HCT116 (cell line): ENCODE results near the gene BCAR1.

Experiments used
- CTCF ChIP-seq, 3 experiments: fragments of 200-600 bp in 1 of 3; sonication (generic) in 1 of 3; IDR thresholded peaks in 2 of 3; conservative IDR thresholded peaks in 1 of 3; 2 replicates each; pipeline ENCODE4 v1.5.1; 2012 to 2017; ENCODE audit warnings: low read depth in 2 of 3, low read length in 2 of 3, antibody characterized with exemption in 1 of 3, borderline replicate concordance in 1 of 3, control low read depth in 1 of 3, mild to moderate bottlenecking in 1 of 3, mixed read lengths in 1 of 3, mixed run types in 1 of 3, moderate library complexity in 1 of 3; ENCODE audit not compliant: insufficient read depth in 1 of 3
- EZH2phosphoT487 ChIP-seq: fragments of 200-600 bp; IDR thresholded peaks from 2 replicates; pipeline ENCODE4 v1.6.1; 2018; ENCODE audit warnings: antibody characterized with exemption, borderline replicate concordance
- FOSL1 ChIP-seq: IDR thresholded peaks from 2 replicates; pipeline ENCODE4 v1.6.1; 2012; ENCODE audit warnings: low read depth
- MAX ChIP-seq: IDR thresholded peaks from 2 replicates; pipeline ENCODE4 v1.6.1; 2012
- POLR2A ChIP-seq: IDR thresholded peaks from 2 replicates; pipeline ENCODE4 v1.7.0; 2011; ENCODE audit warnings: borderline replicate concordance; ENCODE audit not compliant: insufficient read depth, insufficient read length; ENCODE audit errors: extremely low read depth
- POLR2AphosphoS5 ChIP-seq: IDR thresholded peaks from 2 replicates; pipeline ENCODE4 v1.6.1; 2011; ENCODE audit warnings: mild to moderate bottlenecking, low read depth, low read length, moderate library complexity
- RAD21 ChIP-seq: IDR thresholded peaks from 2 replicates; pipeline ENCODE4 v1.6.1; 2012; ENCODE audit warnings: low read depth, mild to moderate bottlenecking
- REST ChIP-seq: IDR thresholded peaks from 2 replicates; pipeline ENCODE4 v1.6.1; 2012; ENCODE audit warnings: low read depth
- ZBTB33 ChIP-seq: IDR thresholded peaks from 2 replicates; pipeline ENCODE4 v1.6.1; 2011; ENCODE audit warnings: mild to moderate bottlenecking, low read length, moderate library complexity; ENCODE audit not compliant: insufficient replicate concordance; ENCODE audit errors: extremely low read depth
- ZFX ChIP-seq: fragments of 450-650 bp; IDR thresholded peaks from 2 replicates; pipeline ENCODE4 v1.6.1; 2017
- ZNF274 ChIP-seq: fragments of 200-500 bp; sonication (Bioruptor generic); IDR thresholded peaks from 2 replicates; pipeline ENCODE4 v1.6.1; 2014; ENCODE audit warnings: mild to moderate bottlenecking, low read depth, low read length, inconsistent platforms

GRCh38 chr16:75250809-75251279, 580 bp downstream of the BCAR1 start:
- TF ChIP-seq CTCF (IDR thresholded peaks at IDR 0.05 in 2 of 3, conservative IDR thresholded peaks at IDR 0.05 in 1 of 3; ENCODE audit: borderline replicate concordance in 1 of 3, insufficient read depth in 1 of 3, low read depth in 2 of 3, low read length in 2 of 3), result no peak
- TF ChIP-seq REST, result no peak
- no peak for TF ChIP-seq POLR2AphosphoS5
- TF ChIP-seq RAD21, result no peak
- no peak for TF ChIP-seq POLR2A
- TF ChIP-seq FOSL1, result no peak
- no peak for TF ChIP-seq ZFX
- no peak for TF ChIP-seq ZNF274
- no peak for TF ChIP-seq EZH2phosphoT487
- TF ChIP-seq ZBTB33, result no peak
- no peak for TF ChIP-seq MAX
